ENCODE results near the gene FBXL13.
A peak's percentile ranks its signal among the peaks of the same experiment; 100 is the strongest.
"Not testable (repeated sequence)": the region's sequence is repeated elsewhere in the genome, so short reads cannot be mapped to it uniquely, and the experiment has no call there.

The FBXL13 gene

DNA sequence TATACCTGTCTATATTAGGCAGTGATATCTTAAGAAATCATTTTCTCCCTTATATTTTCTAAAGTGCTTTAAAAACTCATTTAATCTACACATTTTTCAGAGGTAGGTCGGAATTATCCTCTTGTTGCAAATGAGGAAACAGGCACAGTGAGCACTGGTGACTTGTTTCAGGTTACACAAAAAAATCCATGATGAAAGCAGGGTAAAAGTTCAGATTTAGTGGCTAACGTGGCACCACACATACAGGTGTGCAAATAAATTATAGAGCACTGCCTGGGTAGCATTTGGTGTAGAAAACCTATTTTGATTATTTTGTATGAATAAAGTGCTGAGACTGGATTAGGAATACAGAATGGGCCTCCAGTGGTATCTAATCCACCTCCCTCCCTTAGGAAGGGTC, 26.9 kb upstream of the FBXL13 start:
- H3K4me3 ChIP-seq (ENCODE audit: control insufficient read depth, low read depth, low read length) = no peak overlapping the region
- DNase-seq (ENCODE audit: low read depth) = no peak
- TF ChIP-seq, protein P1, sequence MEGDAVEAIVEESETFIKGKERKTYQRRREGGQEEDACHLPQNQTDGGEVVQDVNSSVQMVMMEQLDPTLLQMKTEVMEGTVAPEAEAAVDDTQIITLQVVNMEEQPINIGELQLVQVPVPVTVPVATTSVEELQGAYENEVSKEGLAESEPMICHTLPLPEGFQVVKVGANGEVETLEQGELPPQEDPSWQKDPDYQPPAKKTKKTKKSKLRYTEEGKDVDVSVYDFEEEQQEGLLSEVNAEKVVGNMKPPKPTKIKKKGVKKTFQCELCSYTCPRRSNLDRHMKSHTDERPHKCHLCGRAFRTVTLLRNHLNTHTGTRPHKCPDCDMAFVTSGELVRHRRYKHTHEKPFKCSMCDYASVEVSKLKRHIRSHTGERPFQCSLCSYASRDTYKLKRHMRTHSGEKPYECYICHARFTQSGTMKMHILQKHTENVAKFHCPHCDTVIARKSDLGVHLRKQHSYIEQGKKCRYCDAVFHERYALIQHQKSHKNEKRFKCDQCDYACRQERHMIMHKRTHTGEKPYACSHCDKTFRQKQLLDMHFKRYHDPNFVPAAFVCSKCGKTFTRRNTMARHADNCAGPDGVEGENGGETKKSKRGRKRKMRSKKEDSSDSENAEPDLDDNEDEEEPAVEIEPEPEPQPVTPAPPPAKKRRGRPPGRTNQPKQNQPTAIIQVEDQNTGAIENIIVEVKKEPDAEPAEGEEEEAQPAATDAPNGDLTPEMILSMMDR (conservative IDR thresholded peaks at IDR 0.05; ENCODE audit: control insufficient read depth, insufficient read depth, low read depth, low read length) = no peak

DNA sequence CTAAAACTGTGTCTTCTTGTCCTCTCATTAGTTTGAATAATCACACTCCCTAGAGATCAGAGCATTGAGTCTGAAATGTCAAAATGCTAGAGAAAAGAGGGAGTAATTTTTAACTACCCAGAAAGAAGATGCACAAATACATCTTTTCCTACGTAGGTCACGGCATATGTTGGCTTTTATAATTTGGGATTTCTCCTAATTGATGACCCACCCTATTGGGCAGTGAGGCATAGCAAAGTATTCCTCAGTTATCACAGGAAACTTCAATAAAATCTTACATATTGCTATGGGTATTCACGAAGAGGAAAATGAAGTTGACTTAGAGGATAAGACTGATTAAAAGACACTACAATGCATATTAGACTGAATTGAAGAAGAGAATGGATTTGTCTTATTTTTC, 25.8 kb upstream of the FBXL13 start:
- TF ChIP-seq, protein P1 (conservative IDR thresholded peaks at IDR 0.05; ENCODE audit: control insufficient read depth, insufficient read depth, low read depth, low read length) = no peak
- no peak overlapping the region for H3K4me3 ChIP-seq (ENCODE audit: control insufficient read depth, low read depth, low read length)
- no peak for DNase-seq (ENCODE audit: low read depth)

DNA sequence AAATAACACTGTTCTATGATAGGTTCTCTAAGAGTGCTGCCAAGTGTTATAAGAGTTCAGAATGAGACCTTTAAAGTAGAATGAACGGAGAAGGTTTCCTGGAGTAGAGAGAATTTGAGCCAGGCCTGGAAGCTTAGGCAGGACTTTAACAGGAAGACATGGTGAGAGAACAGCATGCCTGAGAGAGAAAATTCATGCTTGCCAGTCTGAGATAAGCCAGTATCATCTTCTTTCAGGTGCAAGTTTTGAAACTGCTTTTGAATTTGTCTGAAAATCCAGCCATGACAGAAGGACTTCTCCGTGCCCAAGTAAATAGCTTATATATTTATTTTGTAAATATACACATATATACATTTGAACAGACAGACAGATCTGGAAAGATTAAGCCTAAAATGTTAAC, 22.4 kb upstream of the FBXL13 start:
- TF ChIP-seq, protein P1 (conservative IDR thresholded peaks at IDR 0.05; ENCODE audit: control insufficient read depth, insufficient read depth, low read depth, low read length) = no peak
- no peak overlapping the region for H3K4me3 ChIP-seq (ENCODE audit: control insufficient read depth, low read depth, low read length)
- DNase-seq (ENCODE audit: low read depth) = no peak

DNA sequence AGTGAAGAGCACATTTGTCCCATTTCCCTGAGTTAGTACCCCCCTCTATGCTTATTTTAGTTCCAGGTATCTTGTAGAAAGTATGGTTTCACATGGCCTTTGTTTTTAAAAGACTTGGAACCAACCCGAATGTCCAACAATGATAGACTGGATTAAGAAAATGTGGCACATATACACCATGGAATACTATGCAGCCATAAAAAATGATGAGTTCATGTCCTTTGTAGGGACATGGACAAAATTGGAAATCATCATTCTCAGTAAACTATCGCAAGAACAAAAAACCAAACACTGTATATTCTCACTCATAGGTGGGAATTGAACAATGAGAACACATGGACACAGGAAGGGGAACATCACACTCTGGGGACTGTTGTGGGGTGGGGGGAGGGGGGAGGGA, 21.0 kb upstream of the FBXL13 start:
- DNase-seq (ENCODE audit: low read depth); H3K4me3 ChIP-seq (ENCODE audit: control insufficient read depth, low read depth, low read length): not testable (repeated sequence)

DNA sequence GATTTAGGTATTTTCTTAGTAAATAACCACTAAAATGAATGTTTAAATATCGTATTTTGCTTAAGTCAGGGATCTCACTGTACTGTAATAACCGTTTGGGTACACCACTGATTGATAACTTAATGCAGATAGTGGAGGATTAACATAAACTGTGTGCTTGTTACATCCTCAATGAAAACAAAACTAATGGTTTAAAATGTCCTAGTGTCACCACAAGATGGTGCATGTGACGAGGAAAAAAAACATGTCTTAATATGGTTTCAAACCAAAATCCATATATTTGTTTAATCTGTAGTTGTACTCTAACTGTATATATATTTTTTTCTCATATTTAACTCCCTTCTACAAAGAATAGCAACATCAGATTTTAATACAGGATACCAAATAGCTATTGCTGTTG, 19.5 kb upstream of the FBXL13 start:
- TF ChIP-seq, protein P1 (conservative IDR thresholded peaks at IDR 0.05; ENCODE audit: control insufficient read depth, insufficient read depth, low read depth, low read length) = peak; percentile 5
- H3K4me3 ChIP-seq (ENCODE audit: control insufficient read depth, low read depth, low read length) = no peak overlapping the region
- peak; percentile 11 for DNase-seq (ENCODE audit: low read depth)

DNA sequence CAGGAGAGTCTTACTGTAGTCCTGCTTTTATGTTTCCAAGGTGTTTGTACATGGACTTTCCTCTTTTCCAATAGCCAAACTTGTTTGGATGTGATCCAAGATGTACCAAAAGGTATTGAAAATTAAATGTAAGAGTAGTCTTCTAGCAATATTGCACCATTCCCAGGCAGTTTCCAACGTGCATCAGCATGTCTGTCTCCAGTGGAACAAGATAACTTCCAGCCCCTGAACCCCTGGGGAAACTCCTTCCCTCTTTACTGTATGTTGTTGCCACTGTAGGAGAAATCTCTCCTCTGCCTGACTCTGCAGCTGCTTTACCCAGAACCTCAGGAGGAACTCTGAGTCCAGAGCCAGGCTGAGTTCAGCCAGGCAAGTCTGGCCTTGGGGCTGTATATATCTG, 18.8 kb upstream of the FBXL13 start:
- H3K4me3 ChIP-seq (ENCODE audit: control insufficient read depth, low read depth, low read length) = no peak overlapping the region
- TF ChIP-seq, protein P1 (conservative IDR thresholded peaks at IDR 0.05; ENCODE audit: control insufficient read depth, insufficient read depth, low read depth, low read length) = no peak
- no peak for DNase-seq (ENCODE audit: low read depth)

DNA sequence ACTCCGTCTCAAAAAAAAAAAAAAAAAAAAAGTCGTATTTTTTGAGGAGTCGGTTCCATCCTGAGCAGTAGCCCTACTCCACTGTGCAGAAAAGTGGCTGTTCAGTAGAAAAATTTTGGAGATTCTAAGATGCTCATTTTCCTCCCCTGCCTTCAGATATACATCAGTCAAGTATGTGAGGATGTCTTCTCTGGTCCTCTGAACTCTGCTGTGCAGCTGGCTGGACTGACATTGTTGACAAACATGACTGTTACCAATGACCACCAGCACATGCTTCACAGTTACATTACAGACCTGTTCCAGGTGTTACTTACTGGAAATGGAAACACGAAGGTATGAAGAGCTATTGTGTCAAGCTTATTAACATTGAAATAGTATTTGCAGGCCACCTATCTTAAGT, 17.7 kb upstream of the FBXL13 start:
- DNase-seq (ENCODE audit: low read depth); H3K4me3 ChIP-seq (ENCODE audit: control insufficient read depth, low read depth, low read length): not testable (repeated sequence)

DNA sequence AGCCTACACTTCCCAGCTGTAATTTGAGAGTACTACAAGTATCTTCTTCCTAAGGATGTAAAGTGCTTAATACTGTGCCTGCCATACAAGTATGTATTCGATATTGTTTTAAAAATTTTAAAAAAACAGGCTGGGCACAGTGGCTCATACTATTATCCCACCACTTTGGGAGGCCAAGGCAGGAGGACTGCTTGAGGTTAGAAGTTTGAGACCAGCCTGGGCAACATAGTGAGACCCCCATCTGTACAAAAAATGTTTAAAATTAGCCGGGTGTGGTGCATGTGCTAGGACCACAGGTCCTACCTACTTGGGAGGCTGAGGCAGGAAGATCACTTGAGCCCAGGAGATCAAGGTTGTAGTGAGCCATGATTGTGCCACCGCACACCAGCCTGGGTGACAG, 8.6 kb upstream of the FBXL13 start:
- TF ChIP-seq, protein P1 (conservative IDR thresholded peaks at IDR 0.05; ENCODE audit: control insufficient read depth, insufficient read depth, low read depth, low read length) = no peak
- no peak for DNase-seq (ENCODE audit: low read depth)

More for the DNA sequence above, 8.6 kb upstream of the FBXL13 start:
- no peak overlapping the region for H3K4me3 ChIP-seq (ENCODE audit: control insufficient read depth, low read depth, low read length)

Measured in fibroblast of mammary gland (primary cell).